Measurements from ENCODE around the gene SLAMF9.

Gene SLAMF9

DNA sequence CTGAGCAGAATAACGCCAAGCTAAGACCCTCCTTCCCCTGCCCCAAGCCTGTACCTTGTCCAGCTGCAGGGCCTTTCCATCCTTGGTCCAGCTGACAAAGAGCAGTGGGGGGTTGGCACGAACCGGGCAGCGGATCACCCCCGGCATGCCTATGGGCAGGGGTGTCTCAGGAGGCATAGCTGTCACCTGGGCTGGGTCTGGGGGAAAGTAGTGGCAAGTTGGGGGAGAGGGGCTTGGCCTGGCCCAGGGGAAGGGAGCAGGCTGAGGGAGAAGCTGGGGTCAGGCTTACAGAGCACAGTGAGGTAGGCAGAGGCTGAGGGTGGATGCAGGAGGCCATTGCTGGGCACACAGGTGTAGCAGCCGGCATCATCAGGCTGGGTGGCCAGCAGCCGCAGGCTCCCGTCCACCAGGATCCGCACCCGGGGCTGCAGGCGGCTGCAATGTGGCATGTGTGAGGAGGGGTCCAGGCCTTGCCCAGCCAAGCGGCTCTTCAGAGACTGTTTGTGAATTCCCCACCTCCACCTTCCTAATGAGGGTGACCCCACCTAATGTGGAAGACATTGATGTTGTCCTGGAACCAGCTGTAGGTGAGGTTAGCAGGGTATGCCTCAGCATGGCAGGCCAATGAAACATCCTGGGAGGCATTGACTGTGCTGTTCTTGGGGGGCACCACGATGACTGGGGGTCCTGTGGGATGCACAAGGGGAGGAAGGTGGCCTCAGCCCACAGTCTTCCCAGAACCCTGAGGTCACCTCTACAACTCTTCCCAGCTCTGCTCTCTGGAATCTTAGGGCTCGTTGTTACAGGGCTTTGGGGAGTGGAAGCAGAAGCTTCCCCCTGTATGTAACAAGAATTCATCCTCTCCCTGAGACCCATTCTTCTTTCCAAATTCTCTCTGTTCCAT, 19.6 kb downstream of the SLAMF9 start:
- no peak overlapping the region for H3K4me3 ChIP-seq (ENCODE audit: low read depth, low read length)
- H3K4me1 ChIP-seq: no peaks in the 10 kb centered on the region
- TF ChIP-seq, protein P1, sequence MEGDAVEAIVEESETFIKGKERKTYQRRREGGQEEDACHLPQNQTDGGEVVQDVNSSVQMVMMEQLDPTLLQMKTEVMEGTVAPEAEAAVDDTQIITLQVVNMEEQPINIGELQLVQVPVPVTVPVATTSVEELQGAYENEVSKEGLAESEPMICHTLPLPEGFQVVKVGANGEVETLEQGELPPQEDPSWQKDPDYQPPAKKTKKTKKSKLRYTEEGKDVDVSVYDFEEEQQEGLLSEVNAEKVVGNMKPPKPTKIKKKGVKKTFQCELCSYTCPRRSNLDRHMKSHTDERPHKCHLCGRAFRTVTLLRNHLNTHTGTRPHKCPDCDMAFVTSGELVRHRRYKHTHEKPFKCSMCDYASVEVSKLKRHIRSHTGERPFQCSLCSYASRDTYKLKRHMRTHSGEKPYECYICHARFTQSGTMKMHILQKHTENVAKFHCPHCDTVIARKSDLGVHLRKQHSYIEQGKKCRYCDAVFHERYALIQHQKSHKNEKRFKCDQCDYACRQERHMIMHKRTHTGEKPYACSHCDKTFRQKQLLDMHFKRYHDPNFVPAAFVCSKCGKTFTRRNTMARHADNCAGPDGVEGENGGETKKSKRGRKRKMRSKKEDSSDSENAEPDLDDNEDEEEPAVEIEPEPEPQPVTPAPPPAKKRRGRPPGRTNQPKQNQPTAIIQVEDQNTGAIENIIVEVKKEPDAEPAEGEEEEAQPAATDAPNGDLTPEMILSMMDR (IDR thresholded peaks at IDR 0.05): no peak
- H3K9ac ChIP-seq: no peak overlapping the region
- no peaks in the 10 kb centered on the region for H3K9me3 ChIP-seq (ENCODE audit: control insufficient read depth, low read length)
- H3K4me2 ChIP-seq (ENCODE audit: low read length): no peak overlapping the region
- no peaks in the 10 kb centered on the region for H3K27me3 ChIP-seq (ENCODE audit: control insufficient read depth, insufficient read depth, low read length)
- no peak overlapping the region for H3K27ac ChIP-seq
- H3K36me3 ChIP-seq (ENCODE audit: control insufficient read depth, insufficient read depth, low read length): no peaks in the 10 kb centered on the region
- no peaks in the 10 kb centered on the region for H3K79me2 ChIP-seq
- no peak overlapping the region for H2AFZ ChIP-seq

DNA sequence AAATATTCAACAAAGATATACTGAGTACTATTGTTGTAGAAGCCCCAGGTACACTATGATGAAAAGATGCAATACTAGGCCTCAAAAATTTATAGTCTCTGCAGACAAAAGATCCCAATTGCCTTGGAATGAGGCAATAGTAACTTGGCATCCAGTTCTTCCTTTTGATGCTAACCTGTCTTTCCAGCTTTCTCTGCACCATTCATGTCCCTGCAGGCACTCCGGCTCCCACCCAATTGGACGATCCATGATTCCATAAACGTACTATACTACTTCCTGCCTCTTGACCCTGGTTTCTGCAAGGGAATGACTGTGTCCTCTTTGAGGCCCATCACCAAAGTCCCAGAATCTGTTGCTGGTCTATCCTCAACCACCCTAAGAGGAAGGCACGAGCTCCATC, 20.7 kb downstream of the SLAMF9 start:
- no peak overlapping the region for H3K4me2 ChIP-seq (ENCODE audit: low read length)
- TF ChIP-seq, protein P1 (IDR thresholded peaks at IDR 0.05): no peak
- no peaks in the 10 kb centered on the region for H3K36me3 ChIP-seq (ENCODE audit: control insufficient read depth, insufficient read depth, low read length)
- H3K4me1 ChIP-seq: no peaks in the 10 kb centered on the region
- H3K4me3 ChIP-seq (ENCODE audit: low read depth, low read length): no peak overlapping the region
- H3K79me2 ChIP-seq: no peaks in the 10 kb centered on the region
- no peaks in the 10 kb centered on the region for H3K9me3 ChIP-seq (ENCODE audit: control insufficient read depth, low read length)
- H2AFZ ChIP-seq: no peak overlapping the region
- no peak overlapping the region for H3K27ac ChIP-seq
- H3K27me3 ChIP-seq (ENCODE audit: control insufficient read depth, insufficient read depth, low read length): no peaks in the 10 kb centered on the region
- H3K9ac ChIP-seq: no peak overlapping the region

DNA sequence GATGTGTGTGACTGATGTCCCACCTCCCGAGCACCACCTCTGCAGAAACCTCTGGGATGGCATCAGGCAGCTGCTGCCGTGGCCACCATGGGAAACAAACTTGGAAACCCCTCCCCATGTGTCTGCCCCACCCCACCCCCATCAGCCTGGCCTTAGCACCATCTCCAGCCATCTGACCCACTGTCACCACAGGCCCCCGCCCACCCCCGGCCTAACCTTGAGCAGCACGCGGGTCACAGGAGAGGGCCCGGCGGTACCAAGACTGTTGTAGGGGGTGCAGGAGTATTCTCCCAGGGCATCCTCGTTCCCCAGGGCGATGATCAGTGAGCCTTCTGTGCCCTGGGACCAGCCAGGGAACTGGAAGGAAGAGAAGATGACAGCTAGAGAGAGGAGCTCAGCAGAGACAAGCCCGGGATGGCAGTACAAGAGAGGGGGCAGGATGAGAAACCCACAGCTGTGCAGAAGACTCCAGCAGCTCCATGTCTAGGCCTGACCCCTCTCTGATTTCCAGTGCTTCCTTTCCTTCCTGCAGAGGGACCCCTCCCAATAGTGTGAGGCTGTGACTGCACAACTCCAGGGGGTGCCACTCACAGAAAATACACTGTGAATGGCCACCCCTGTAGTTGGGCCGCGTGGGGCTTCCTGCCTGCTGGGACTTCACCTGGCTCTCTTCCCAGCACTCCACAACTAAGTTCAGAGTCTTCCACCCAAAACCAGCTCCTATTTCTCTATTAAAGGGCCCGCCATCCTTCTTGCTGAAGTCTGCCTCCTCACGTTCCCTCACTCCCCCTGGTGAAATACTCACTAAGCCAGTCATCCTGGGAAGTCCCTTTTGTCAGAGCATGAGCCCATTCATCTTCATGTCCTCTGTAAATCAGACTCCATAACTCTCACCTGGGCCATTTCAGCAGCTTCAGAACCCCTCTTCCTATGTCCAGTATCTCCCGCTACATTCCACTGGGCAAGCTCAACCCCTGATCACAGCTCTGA, 21.4 kb downstream of the SLAMF9 start:
- H3K36me3 ChIP-seq (ENCODE audit: control insufficient read depth, insufficient read depth, low read length): no peaks in the 10 kb centered on the region
- H3K4me1 ChIP-seq: no peaks in the 10 kb centered on the region
- no peak overlapping the region for H3K4me2 ChIP-seq (ENCODE audit: low read length)
- H2AFZ ChIP-seq: no peak overlapping the region
- no peak overlapping the region for H3K4me3 ChIP-seq (ENCODE audit: low read depth, low read length)
- TF ChIP-seq, protein P1 (IDR thresholded peaks at IDR 0.05): no peak
- no peaks in the 10 kb centered on the region for H3K79me2 ChIP-seq
- H3K27me3 ChIP-seq (ENCODE audit: control insufficient read depth, insufficient read depth, low read length): no peaks in the 10 kb centered on the region
- H3K9me3 ChIP-seq (ENCODE audit: control insufficient read depth, low read length): no peaks in the 10 kb centered on the region
- no peak overlapping the region for H3K27ac ChIP-seq
- H3K9ac ChIP-seq: no peak overlapping the region

DNA sequence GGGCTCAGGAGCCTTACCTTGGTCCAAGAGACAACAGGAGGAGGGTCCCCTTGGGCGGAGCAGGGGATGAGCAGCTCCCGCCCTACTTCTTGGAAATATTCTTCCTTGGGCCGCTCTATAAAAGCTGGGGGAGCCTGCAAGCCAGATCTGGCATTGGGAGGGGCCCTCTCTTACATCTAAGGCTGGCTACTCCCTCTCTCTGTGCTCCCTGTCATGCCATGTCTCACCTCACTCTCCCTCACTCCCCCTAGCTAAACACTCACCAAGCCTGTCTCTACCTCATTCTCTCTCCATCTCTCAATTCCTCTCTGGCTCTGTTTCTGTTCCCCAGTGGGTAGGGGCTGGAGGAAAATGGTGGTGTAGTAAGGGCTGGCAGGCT, 22.3 kb downstream of the SLAMF9 start:
- H2AFZ ChIP-seq: no peak overlapping the region
- no peaks in the 10 kb centered on the region for H3K79me2 ChIP-seq
- H3K9ac ChIP-seq: no peak overlapping the region
- H3K27me3 ChIP-seq (ENCODE audit: control insufficient read depth, insufficient read depth, low read length): no peaks in the 10 kb centered on the region
- H3K9me3 ChIP-seq (ENCODE audit: control insufficient read depth, low read length): no peaks in the 10 kb centered on the region
- H3K4me1 ChIP-seq: no peaks in the 10 kb centered on the region
- H3K4me3 ChIP-seq (ENCODE audit: low read depth, low read length): no peak overlapping the region
- no peak overlapping the region for H3K27ac ChIP-seq
- H3K4me2 ChIP-seq (ENCODE audit: low read length): no peak overlapping the region
- no peaks in the 10 kb centered on the region for H3K36me3 ChIP-seq (ENCODE audit: control insufficient read depth, insufficient read depth, low read length)
- TF ChIP-seq, protein P1 (IDR thresholded peaks at IDR 0.05): no peak
